WTC11 (cell line): Measurements from ENCODE around the gene VWA3A. TPM values are rescaled to one million over a fixed set of nuclear protein-coding genes. Genes with fewer than 3 reads are reported as not detected.

Source experiments
- ATAC-seq: fragments of 200-7000 bp; cut with Tn5 transposase; 2 replicates; pipeline ENCODE4 v1.10.0; 2021; ENCODE audit warnings: mild to moderate bottlenecking, moderate library complexity
- CTCF ChIA-PET: fragments of 300-600 bp; sonication (Branson Sonifier 250); formaldehyde crosslinking; loops from one replicate; lab custom pipeline; 2021; ENCODE audit warnings: antibody characterized with exemption; lab: Charles Lee
- POLR2A ChIA-PET: fragments of 350-600 bp; sonication (Branson Sonifier 250); formaldehyde crosslinking; loops from one replicate; lab custom pipeline; 2021; ENCODE audit warnings: antibody characterized with exemption; lab: Charles Lee
- DNase-seq: peaks from one replicate; pipeline ENCODE4 v3.0.0; 2021; ENCODE audit warnings: low spot score
- H3K27ac Mint-ChIP-seq: 2 replicates; pipeline ENCODE4 v1.8.0; 2021; ENCODE audit warnings: mixed read lengths
- H3K27me3 Mint-ChIP-seq: 2 replicates; pipeline ENCODE4 v1.8.0; 2021; ENCODE audit warnings: low read depth, mild to moderate bottlenecking, moderate library complexity, mixed read lengths
- H3K36me3 Mint-ChIP-seq: 2 replicates; pipeline ENCODE4 v1.8.0; 2021; ENCODE audit warnings: mixed read lengths
- H3K4me1 Mint-ChIP-seq: 2 replicates; pipeline ENCODE4 v1.8.0; 2022; ENCODE audit warnings: mixed read lengths
- H3K4me3 Mint-ChIP-seq: 2 replicates; pipeline ENCODE4 v1.8.0; 2021; ENCODE audit warnings: mild to moderate bottlenecking, moderate library complexity, mixed read lengths
- H3K9me3 Mint-ChIP-seq: 2 replicates; pipeline ENCODE4 v1.8.0; 2021; ENCODE audit warnings: mixed read lengths
- E2F4 ChIP-seq: sonication (generic); formaldehyde crosslinking; IDR thresholded peaks from 2 replicates; pipeline ENCODE4 v1.8.1; 2022; ENCODE audit warnings: low read depth, mild to moderate bottlenecking, moderate library complexity, missing genetic modification reagents, borderline replicate concordance
- EMX1 ChIP-seq: fragments of 250-450 bp; sonication (Bioruptor Pico); IDR thresholded peaks from 2 replicates; pipeline ENCODE4 v1.8.0; 2021; ENCODE audit warnings: mild to moderate bottlenecking
- ERG ChIP-seq: fragments of 250-450 bp; sonication (Bioruptor Pico); IDR thresholded peaks from 2 replicates; pipeline ENCODE4 v1.8.0; 2021; ENCODE audit warnings: mild to moderate bottlenecking
- ETV6 ChIP-seq: sonication (generic); formaldehyde crosslinking; IDR thresholded peaks from 2 replicates; pipeline ENCODE4 v1.8.1; 2022; ENCODE audit warnings: mild to moderate bottlenecking, missing genetic modification reagents
- HMGA2 ChIP-seq: fragments of 250-450 bp; sonication (Bioruptor Pico); IDR thresholded peaks from 2 replicates; pipeline ENCODE4 v1.4.0; 2021; ENCODE audit warnings: mild to moderate bottlenecking, moderate library complexity
- HMGXB4 ChIP-seq: sonication (generic); formaldehyde crosslinking; IDR thresholded peaks from 2 replicates; pipeline ENCODE4 v1.8.1; 2023; ENCODE audit warnings: mild to moderate bottlenecking, moderate library complexity, missing genetic modification reagents
- JAZF1 ChIP-seq: fragments of 250-450 bp; sonication (Bioruptor Pico); IDR thresholded peaks from 2 replicates; pipeline ENCODE4 v1.9.0; 2021; ENCODE audit warnings: moderate library complexity, mild to moderate bottlenecking, inconsistent platforms
- KAT7 ChIP-seq: sonication (generic); formaldehyde crosslinking; IDR thresholded peaks from 2 replicates; pipeline ENCODE4 v1.8.1; 2023; ENCODE audit warnings: missing genetic modification reagents, mild to moderate bottlenecking, borderline replicate concordance
- MAX ChIP-seq: sonication (generic); formaldehyde crosslinking; IDR thresholded peaks from 2 replicates; pipeline ENCODE4 v1.8.0; 2022; ENCODE audit warnings: mild to moderate bottlenecking, missing genetic modification reagents
- MXD4 ChIP-seq: fragments of 250-450 bp; sonication (Bioruptor Pico); IDR thresholded peaks from 2 replicates; pipeline ENCODE4 v1.8.0; 2021; ENCODE audit warnings: mild to moderate bottlenecking, moderate library complexity, borderline replicate concordance
- MYBL2 ChIP-seq: sonication (generic); formaldehyde crosslinking; IDR thresholded peaks from 2 replicates; pipeline ENCODE4 v1.8.1; 2023; ENCODE audit warnings: mild to moderate bottlenecking, moderate library complexity, missing genetic modification reagents
- NFATC4 ChIP-seq: fragments of 250-450 bp; sonication (Bioruptor Pico); IDR thresholded peaks from 2 replicates; pipeline ENCODE4 v1.9.0; 2021; ENCODE audit warnings: mild to moderate bottlenecking
- NFYB ChIP-seq: sonication (generic); formaldehyde crosslinking; conservative IDR thresholded peaks from 2 replicates; pipeline ENCODE4 v1.8.0; 2022; ENCODE audit warnings: low read depth, missing genetic modification reagents
- NR3C1 ChIP-seq: sonication (generic); formaldehyde crosslinking; conservative IDR thresholded peaks from 2 replicates; pipeline ENCODE4 v1.8.1; 2023; ENCODE audit warnings: low read depth, mild to moderate bottlenecking, missing genetic modification reagents
- PRRX2 ChIP-seq: fragments of 250-450 bp; sonication (Bioruptor Pico); IDR thresholded peaks from 2 replicates; pipeline ENCODE4 v1.8.0; 2021; ENCODE audit warnings: mild to moderate bottlenecking
- SP1 ChIP-seq: sonication (generic); formaldehyde crosslinking; conservative IDR thresholded peaks from 2 replicates; pipeline ENCODE4 v1.8.1; 2022; ENCODE audit warnings: missing genetic modification reagents
- ZNF219 ChIP-seq: sonication (generic); formaldehyde crosslinking; IDR thresholded peaks from 2 replicates; pipeline ENCODE4 v1.8.0; 2023; ENCODE audit warnings: missing genetic modification reagents, mild to moderate bottlenecking, borderline replicate concordance
- ZNF317 ChIP-seq: sonication (generic); formaldehyde crosslinking; IDR thresholded peaks from 2 replicates; pipeline ENCODE4 v1.8.1; 2023; ENCODE audit warnings: low read depth, mild to moderate bottlenecking, moderate library complexity, missing genetic modification reagents, borderline replicate concordance
- ZNF423 ChIP-seq: fragments of 250-450 bp; sonication (Bioruptor Pico); IDR thresholded peaks from 2 replicates; pipeline ENCODE4 v2.1.2; 2022; ENCODE audit warnings: mild to moderate bottlenecking, moderate library complexity
- ZNF425 ChIP-seq: fragments of 250-450 bp; sonication (Bioruptor Pico); conservative IDR thresholded peaks from 2 replicates; pipeline ENCODE4 v1.9.0; 2021; ENCODE audit warnings: mild to moderate bottlenecking
- total RNA-seq: library from RNA; stranded (reverse); gene quantifications from 3 replicates; pipeline ENCODE4 v1.2.3, GENCODE V29; 2021

The VWA3A gene
- total RNA-seq, 1 experiment from 2014 or later, result 0.11 TPM

GRCh38 chr16:22161401-22161800 is 69.1 kb downstream of the VWA3A start:
- Mint-ChIP-seq H3K27ac (no peak overlapping the region), H3K27me3 (peaks cover 53% of the 10 kb centered on the region), H3K4me1 (no peaks in the 10 kb centered on the region), H3K36me3 (no peaks in the 10 kb centered on the region), H3K4me3 (peak overlapping the region; percentile 71), H3K9me3 (peaks cover 5% of the 10 kb centered on the region; the same call in 1 of the 2 replicates)
- ChIA-PET CTCF (interaction anchor here (1.1 to 1.2 kb wide), 2 partner anchors 20 to 27 kb away, joined by 4 to 5 read pairs; no protein-coding TSS in a partner anchor), POLR2A (interaction anchor here (0.6 to 0.7 kb wide), 2 partner anchors 21 to 151 kb away, joined by 3 read pairs; no protein-coding TSS in a partner anchor)
- DNase-seq, result no peak
- no peak for TF ChIP-seq SP1 (CRISPR knock-in tag)
- TF ChIP-seq NR3C1 (CRISPR knock-in tag), result no peak
- TF ChIP-seq JAZF1 (CRISPR knock-in tag), result no peak
- TF ChIP-seq HMGXB4 (CRISPR knock-in tag), result no peak
- TF ChIP-seq ERG (CRISPR knock-in tag), result no peak
- TF ChIP-seq ZNF317, result no peak
- TF ChIP-seq MYBL2 (CRISPR knock-in tag), result no peak
- no peak for TF ChIP-seq ETV6 (CRISPR knock-in tag)
- TF ChIP-seq NFATC4, result no peak
- TF ChIP-seq NFYB, result no peak
- no peak for TF ChIP-seq HMGA2
- TF ChIP-seq ZNF219 (CRISPR knock-in tag), result no peak
- TF ChIP-seq ZNF425 (CRISPR knock-in tag), result no peak
- TF ChIP-seq MXD4, result no peak
- TF ChIP-seq KAT7 (CRISPR knock-in tag), result no peak
- ATAC-seq, result no peak

GRCh38 chr16:22161999-22162655 is 69.8 kb downstream of the VWA3A start, which contains the start of gene SDR42E2:
Gene SDR42E2 (plus strand): TSS chr16:22162506. CDS start chr16:22165583, 3,077 bp downstream.
- peaks cover 53% of the 10 kb centered on the region for H3K27me3 Mint-ChIP-seq
- ATAC-seq, result peak; percentile 95
- H3K27ac Mint-ChIP-seq, result no peak within 1 kb of the TSS
- peaks cover 3% of the 10 kb centered on the region for H3K36me3 Mint-ChIP-seq
- H3K4me1 Mint-ChIP-seq, result no peaks in the 10 kb centered on the region
- TF ChIP-seq KAT7 (CRISPR knock-in tag) (no peak), MAX (0 out of 2 replicates have a peak, but pooled peaks have one; percentile 55), PRRX2 (no peak), ZNF423 (CRISPR knock-in tag) (peak; percentile 26; the same call in 1 of the 2 replicates), SP1 (CRISPR knock-in tag) (0 out of 2 replicates have a peak, but pooled peaks have one; percentile 44), E2F4 (0 out of 2 replicates have a peak, but pooled peaks have one; percentile 28), EMX1 (no peak), ETV6 (CRISPR knock-in tag) (peak; percentile 40; the same call in 1 of the 2 replicates)
- TF ChIP-seq, all 79 proteins: peak for 5
- peak; percentile 80 for DNase-seq
- Mint-ChIP-seq H3K9me3 (peaks cover 9% of the 10 kb centered on the region; the same call in 1 of the 2 replicates), H3K4me3 (peak within 1 kb of the TSS; percentile 71)
- ChIA-PET POLR2A (no interaction called here), CTCF (interaction anchor here (1.1 to 1.2 kb wide), 3 partner anchors 12 to 26 kb away, joined by 4 to 5 read pairs (median 4); no protein-coding TSS in a partner anchor)
